ENCODE measurements around the gene EPB41. TPM values are rescaled to one million over a fixed set of nuclear protein-coding genes. Genes with fewer than 3 reads are reported as not detected.

Gene EPB41
- total RNA-seq, 3 donors from 2014 or later, result 64.3 to 66.3 (median 65.8) TPM

DNA sequence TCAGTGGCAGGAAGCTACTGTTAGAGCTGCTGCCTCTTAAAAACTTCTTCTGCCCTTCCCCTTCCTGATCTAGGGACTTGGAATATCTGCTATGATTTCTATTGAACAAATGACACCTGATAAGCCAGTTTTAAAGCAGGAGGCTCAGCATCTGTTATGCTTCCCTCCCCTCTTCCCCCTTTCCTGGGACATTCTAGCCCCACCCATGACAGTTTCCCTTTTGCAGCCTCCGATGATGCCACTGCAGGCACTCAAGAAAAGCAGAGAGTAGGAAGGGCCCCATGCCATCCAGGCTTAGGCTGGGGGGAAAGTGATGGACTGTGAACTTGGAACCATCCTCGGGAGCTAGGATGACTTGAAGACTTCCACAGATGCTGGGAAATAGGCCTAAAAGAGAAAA is 15.1 kb upstream of the EPB41 start:
- Mint-ChIP-seq H3K4me3 (no peak overlapping the region), H3K27me3 (ENCODE audit: low read depth) (no peaks in the 10 kb centered on the region), H3K36me3 (ENCODE audit: insufficient read depth) (peaks cover 6% of the 10 kb centered on the region), H3K9me3 (no peaks in the 10 kb centered on the region), H3K4me1 (ENCODE audit: low read depth) (peaks cover 31% of the 10 kb centered on the region)
- ATAC-seq (no peak), DNase-seq (no peak)

DNA sequence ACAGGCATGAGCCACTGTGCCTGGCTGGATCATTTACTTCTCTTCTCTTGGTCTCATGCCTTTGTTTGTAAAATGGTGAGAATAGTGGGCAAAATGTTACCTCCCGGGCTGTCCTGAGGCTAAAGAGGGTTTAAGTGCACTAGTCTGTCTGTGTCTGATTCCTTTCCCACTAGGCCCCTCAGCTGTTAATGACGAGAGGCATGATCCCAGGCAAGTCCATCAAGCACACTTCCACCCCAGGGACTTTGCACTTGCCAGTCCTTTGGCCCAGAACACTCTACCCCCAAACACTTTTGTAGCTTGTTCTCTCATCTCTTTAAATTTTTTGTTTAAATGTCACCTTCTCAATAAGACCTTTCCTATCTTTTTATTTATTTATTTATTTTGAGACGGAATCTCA is 13.8 kb upstream of the EPB41 start:
- peaks cover 6% of the 10 kb centered on the region for H3K36me3 Mint-ChIP-seq (ENCODE audit: insufficient read depth)
- H3K27me3 Mint-ChIP-seq (ENCODE audit: low read depth), result no peaks in the 10 kb centered on the region
- no peaks in the 10 kb centered on the region for H3K9me3 Mint-ChIP-seq
- no peak overlapping the region for H3K4me3 Mint-ChIP-seq
- no peak for DNase-seq
- no peak for ATAC-seq
- peaks cover 31% of the 10 kb centered on the region for H3K4me1 Mint-ChIP-seq (ENCODE audit: low read depth)

DNA sequence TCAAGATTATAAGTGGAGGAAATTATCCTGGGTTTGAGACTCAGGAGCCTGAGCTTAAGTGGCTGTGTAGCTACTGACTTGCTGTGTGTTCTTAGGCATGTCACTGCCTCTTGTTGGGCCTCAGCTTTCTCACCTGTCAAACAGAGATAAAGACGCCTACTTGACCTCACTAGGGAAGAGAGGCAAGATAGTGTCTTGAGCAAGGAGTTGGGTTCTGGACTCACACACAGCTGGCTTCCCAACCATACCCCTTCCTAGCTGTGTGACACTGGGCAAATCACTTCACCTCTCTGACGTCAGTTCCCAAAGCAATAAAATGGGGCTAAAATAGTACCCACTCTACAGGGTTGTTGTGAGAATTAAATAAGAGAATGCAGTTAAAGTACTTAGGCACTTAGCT is 11.6 kb upstream of the EPB41 start:
- ATAC-seq (no peak), DNase-seq (no peak)
- H3K9me3 Mint-ChIP-seq, result no peaks in the 10 kb centered on the region
- peaks cover 3% of the 10 kb centered on the region for H3K36me3 Mint-ChIP-seq (ENCODE audit: insufficient read depth)
- H3K4me1 Mint-ChIP-seq (ENCODE audit: low read depth), result peaks cover 18% of the 10 kb centered on the region
- H3K4me3 Mint-ChIP-seq, result no peak overlapping the region
- H3K27me3 Mint-ChIP-seq (ENCODE audit: low read depth), result no peaks in the 10 kb centered on the region

DNA sequence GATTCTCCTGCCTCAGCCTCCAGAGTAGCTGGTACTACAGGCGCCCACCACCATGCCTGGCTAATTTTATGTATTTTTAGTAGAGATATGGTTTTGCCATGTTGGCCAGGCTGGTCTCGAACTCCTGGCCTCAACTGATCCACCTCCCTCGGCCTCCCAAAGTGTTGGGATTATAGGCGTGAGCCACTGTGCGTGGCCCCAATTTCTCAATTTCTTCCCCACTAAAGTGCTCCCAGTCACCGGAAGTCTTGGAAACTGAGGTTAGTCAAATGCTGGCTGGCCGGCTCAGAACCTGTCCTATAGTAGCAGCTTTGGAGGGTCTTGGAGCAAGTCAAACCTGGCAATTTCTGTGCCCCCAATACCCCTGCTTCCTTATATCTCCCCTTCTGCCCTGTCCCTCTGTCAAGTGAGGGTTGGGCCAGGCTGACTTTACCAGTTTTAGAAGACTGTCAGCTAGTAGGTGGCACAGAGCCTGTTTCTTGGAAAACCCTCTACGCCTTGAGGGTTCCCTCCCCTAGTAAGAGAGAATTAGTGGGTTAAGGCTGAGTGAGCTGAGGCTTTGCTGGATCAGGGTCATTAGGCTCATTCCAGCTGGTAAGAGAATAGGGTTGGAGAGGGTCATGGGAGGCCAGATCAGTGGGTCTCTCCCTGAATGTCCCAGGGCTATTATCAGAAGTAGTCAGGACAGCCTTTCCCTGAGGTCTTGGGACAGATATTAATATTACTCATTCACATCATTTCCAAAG is 8.3 kb upstream of the EPB41 start:
- no peak for ATAC-seq
- DNase-seq, result no peak
- Mint-ChIP-seq H3K4me3 (no peak overlapping the region), H3K4me1 (ENCODE audit: low read depth) (peaks cover 2% of the 10 kb centered on the region), H3K27me3 (ENCODE audit: low read depth) (no peaks in the 10 kb centered on the region), H3K36me3 (ENCODE audit: insufficient read depth) (peaks cover 3% of the 10 kb centered on the region), H3K9me3 (no peaks in the 10 kb centered on the region)

DNA sequence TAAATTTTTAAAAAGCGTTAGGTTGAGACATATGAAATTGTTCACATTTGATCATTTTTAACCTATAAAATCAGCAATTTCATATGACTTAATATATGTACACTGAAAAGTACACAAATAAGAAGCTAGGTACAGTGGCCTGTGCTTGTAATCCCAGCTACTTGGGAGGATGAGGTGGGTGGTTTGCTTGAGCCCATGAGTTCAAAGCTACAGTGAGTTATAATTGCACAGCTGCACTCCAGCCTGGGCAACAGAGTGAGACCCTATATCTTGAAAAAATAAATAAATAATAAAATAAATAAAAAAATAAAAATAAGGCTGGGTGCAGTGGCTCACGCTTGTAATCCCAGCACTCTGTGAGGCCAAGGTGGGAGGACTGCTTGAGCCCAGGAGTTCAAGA is 5.2 kb upstream of the EPB41 start:
- ATAC-seq, result no peak

DNA sequence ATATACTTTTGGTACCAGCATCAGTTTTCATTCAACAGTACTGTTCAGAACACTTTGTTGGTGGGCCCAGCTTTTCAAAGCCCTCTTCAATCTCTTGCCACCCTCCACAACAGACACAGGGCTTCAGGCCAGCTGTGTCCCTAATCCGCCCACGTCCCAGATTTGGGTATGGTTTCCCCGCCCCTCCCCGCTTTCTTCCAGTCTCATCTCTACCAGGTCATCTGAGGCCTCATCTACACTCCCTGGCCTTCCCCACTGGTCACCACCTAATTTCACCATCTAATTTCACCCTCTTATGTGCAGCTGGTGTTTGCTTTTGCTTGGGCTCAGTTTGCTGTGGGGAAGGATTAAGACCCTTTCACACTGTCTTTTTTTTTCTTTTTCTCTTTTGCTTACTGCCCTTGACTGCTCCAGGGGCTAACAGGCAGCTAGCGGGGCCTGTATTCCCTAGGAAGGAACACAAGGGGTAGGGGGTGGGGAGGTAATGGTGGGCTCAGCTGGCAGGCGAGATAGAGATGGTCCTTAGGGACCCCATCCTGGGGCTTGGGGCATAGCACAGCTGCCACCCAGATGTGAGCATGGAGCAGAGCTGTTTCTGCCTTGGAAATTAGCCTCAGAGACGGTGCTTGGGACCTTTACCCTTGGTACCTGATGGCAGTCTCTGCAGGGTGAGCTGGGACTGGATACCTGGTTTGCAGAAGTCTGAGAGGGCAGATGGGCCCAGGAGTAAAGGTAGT is 3.8 kb upstream of the EPB41 start:
- no peaks in the 10 kb centered on the region for H3K9me3 Mint-ChIP-seq
- H3K4me3 Mint-ChIP-seq, result no peak overlapping the region
- ATAC-seq (no peak), DNase-seq (no peak)
- peaks cover 3% of the 10 kb centered on the region for H3K36me3 Mint-ChIP-seq (ENCODE audit: insufficient read depth)
- H3K4me1 Mint-ChIP-seq (ENCODE audit: low read depth), result peaks cover 13% of the 10 kb centered on the region
- no peaks in the 10 kb centered on the region for H3K27me3 Mint-ChIP-seq (ENCODE audit: low read depth)

More for the DNA sequence above, 5.2 kb upstream of the EPB41 start:
- H3K27me3 Mint-ChIP-seq (ENCODE audit: low read depth), result no peaks in the 10 kb centered on the region
- H3K4me1 Mint-ChIP-seq (ENCODE audit: low read depth), result peaks cover 8% of the 10 kb centered on the region
- H3K36me3 Mint-ChIP-seq (ENCODE audit: insufficient read depth), result peaks cover 3% of the 10 kb centered on the region
- no peaks in the 10 kb centered on the region for H3K9me3 Mint-ChIP-seq
- no peak overlapping the region for H3K4me3 Mint-ChIP-seq
- DNase-seq, result no peak

DNA sequence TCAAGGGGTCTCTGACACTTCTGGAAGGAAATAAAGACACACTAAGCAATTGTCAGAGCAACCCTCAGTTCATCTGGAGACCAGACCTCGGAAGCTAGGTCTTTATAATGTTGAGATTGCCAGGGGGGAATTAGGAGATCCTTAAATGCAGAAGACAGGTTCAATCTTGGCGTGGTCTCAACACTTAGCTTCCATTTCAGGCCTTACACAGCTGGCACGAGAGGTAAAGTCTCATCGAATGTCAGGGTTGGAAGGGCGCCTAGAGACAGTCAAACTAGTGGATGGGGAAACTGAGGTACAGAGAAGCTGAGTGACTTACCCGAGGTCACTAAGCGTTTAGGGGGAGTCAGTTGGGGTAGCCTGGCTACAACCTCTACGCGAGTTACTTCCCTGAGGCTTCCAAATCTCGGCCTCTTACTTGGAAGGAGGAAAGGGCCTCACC is 562 bp upstream of the EPB41 start:
- H3K4me1 Mint-ChIP-seq (ENCODE audit: low read depth), result peaks cover 45% of the 10 kb centered on the region
- no peak for ATAC-seq
- H3K4me3 Mint-ChIP-seq, result peak overlapping the region; percentile 78
- H3K36me3 Mint-ChIP-seq (ENCODE audit: insufficient read depth), result peaks cover 7% of the 10 kb centered on the region
- H3K27me3 Mint-ChIP-seq (ENCODE audit: low read depth), result no peaks in the 10 kb centered on the region
- H3K9me3 Mint-ChIP-seq, result no peaks in the 10 kb centered on the region
- no peak for DNase-seq

DNA sequence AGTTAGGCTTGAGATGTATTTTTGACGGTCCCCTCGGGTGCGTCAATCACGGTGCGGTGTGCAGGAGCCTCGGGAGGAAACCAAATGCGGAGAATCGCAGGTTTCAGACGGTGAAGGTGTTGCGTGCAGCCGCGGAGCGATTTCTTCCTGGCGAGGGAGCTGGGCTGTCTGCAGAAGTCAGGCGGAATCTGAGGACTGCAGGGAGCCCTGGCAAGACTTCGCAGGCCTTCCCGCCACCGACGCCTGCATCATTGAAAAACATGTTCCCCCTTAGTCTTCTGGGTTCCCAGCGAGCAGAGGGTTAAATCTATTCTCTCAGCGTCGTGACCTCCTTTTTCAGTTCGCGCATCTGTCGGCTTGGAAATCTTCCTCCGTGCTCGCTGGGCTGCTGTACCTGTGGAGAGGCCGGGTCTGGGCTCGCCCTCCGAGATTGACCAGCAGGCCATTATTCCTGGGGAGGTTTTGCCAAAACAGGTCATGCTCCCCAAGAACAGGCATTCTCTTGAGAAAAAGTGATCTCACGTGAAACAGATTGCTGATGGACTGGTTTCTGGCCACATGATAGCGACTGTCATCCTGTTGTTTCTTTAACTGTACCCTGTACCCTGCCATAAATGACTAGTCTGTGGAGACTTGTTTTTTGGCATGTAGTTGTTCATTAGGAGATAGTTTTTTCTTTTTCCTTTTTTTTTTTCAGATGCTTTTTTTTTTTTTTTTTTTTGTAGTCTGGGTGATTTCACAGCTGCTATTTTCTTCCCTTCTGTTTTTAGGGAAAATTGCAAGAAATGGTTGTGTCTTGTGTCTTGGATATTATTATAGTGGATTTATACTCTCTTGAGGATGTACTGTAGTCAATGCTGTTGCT is 894 bp downstream of the EPB41 start:
- Mint-ChIP-seq H3K9me3 (no peaks in the 10 kb centered on the region), H3K27me3 (ENCODE audit: low read depth) (no peaks in the 10 kb centered on the region), H3K36me3 (ENCODE audit: insufficient read depth) (peaks cover 9% of the 10 kb centered on the region), H3K4me3 (peak overlapping the region; percentile 94), H3K4me1 (ENCODE audit: low read depth) (peaks cover 58% of the 10 kb centered on the region)
- peak; percentile 35 to 43 for ATAC-seq
- peak; percentile 32 for DNase-seq

DNA sequence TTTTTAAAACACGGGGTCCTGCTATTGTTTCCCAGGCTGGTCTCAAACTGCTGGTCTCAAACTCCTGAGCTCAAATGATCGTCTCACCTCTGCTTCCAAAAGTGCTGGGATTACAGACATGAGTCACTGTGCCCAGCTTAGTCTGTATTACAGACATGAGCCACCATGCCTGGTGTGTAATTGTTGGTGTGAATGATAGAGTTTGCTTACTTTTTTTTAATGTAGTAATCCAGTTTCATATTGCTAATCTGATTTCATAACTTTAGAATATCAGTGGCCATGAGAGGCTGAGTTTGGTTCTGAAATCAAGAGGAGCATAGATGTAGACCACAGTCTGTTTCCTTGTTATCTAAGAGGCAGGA is 3.4 kb downstream of the EPB41 start:
- DNase-seq, result no peak
- Mint-ChIP-seq H3K4me1 (ENCODE audit: low read depth) (peaks cover 70% of the 10 kb centered on the region), H3K36me3 (ENCODE audit: insufficient read depth) (peaks cover 9% of the 10 kb centered on the region), H3K9me3 (no peaks in the 10 kb centered on the region), H3K4me3 (peak overlapping the region; percentile 94), H3K27me3 (ENCODE audit: low read depth) (no peaks in the 10 kb centered on the region)
- peak; percentile 32 to 45 for ATAC-seq

DNA sequence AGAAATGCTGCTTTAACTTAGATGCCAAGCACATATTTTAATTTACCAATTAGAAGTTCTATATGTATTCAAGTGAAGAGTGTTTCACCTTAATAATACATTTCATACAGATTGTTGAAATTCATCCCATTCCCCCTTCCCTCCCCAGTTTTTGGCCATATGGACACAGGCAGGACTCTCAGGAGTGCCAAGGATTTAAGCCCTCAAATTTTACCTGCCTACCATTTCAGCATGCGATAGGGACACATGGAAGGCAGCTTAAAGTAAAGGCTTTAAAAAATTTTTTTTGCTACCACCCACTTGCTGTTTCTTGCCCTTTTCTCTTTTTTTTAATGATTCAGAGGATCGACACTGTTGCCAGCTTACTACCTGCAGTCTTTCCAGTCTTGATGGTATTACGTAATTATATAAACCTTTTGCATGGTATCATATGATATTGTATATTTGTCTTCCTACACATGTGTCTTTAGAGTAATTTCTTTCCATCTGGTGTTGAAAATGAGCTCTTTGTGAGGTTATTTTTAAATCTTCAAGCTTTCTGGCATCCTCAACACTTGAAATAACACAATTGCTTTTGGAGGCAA is 7.0 kb downstream of the EPB41 start:
- H3K9me3 Mint-ChIP-seq, result no peaks in the 10 kb centered on the region
- DNase-seq (no peak), ATAC-seq (no peak)
- H3K36me3 Mint-ChIP-seq (ENCODE audit: insufficient read depth), result peaks cover 15% of the 10 kb centered on the region
- no peak overlapping the region for H3K4me3 Mint-ChIP-seq
- H3K4me1 Mint-ChIP-seq (ENCODE audit: low read depth), result peaks cover 72% of the 10 kb centered on the region
- H3K27me3 Mint-ChIP-seq (ENCODE audit: low read depth), result no peaks in the 10 kb centered on the region

DNA sequence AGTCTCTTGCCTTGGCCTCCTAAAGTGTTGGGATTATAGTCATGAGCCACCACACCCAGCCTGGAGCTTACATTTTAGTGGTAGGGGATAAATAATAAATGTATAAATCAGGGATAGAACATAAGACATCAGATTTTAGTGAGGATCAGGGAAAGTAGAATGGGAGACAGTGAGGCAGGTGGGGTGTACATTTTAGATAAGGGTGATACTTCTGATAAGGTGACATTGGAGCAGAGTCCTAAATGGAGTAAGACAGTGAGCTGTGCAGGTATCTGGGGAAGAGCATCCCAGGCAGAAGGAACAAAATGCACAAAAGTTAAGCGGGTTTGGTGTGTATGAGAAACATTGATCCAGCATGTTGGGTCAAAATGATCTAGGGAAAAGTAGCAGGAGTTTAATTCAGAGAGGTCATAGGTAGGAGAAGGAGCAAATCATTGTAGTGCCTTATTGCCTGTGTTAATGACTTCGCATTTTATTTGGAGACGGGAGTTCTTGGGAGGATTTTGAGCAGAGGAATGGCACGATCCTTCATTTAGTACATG is 11.1 kb downstream of the EPB41 start:
- ATAC-seq, result no peak
- peak overlapping the region; percentile 9 for H3K4me3 Mint-ChIP-seq
- H3K27me3 Mint-ChIP-seq (ENCODE audit: low read depth), result no peaks in the 10 kb centered on the region
- no peak for DNase-seq
- H3K36me3 Mint-ChIP-seq (ENCODE audit: insufficient read depth), result peaks cover 6% of the 10 kb centered on the region
- peaks cover 66% of the 10 kb centered on the region for H3K4me1 Mint-ChIP-seq (ENCODE audit: low read depth)
- H3K9me3 Mint-ChIP-seq, result no peaks in the 10 kb centered on the region

DNA sequence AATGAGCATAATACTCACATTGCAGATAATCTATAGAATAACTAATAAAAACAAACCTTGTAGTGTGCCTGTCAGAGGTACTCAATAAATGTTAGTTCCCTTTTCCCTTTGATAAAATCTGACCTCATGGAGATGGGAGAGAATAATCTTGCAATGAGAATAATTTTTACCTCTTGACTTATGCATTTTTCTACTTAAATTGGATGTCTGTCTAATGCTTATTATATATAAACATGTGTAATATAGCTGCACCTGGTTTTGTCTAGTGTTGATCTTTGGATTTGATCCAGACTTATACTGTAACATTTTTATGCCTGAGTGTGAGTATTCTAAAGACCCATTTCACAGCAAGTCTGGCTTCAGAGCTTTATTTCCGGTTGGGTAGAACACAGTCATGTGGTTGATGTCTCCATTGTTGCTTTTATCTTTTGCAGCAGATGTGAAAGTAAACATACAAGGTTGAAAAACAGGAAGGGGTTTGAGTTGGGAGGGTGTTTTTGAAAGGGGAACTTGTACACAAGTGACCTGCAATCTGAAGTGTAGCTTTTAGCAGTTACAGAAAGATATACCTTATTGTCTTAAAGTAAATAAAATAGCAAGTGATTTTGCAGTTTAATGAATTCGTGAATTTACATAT is 12.4 kb downstream of the EPB41 start:
- no peak for DNase-seq
- Mint-ChIP-seq H3K27me3 (ENCODE audit: low read depth) (no peaks in the 10 kb centered on the region), H3K36me3 (ENCODE audit: insufficient read depth) (peaks cover 7% of the 10 kb centered on the region), H3K4me1 (ENCODE audit: low read depth) (peaks cover 67% of the 10 kb centered on the region), H3K4me3 (peak overlapping the region; percentile 59), H3K9me3 (no peaks in the 10 kb centered on the region)
- ATAC-seq, result peak; percentile 87 to 88

DNA sequence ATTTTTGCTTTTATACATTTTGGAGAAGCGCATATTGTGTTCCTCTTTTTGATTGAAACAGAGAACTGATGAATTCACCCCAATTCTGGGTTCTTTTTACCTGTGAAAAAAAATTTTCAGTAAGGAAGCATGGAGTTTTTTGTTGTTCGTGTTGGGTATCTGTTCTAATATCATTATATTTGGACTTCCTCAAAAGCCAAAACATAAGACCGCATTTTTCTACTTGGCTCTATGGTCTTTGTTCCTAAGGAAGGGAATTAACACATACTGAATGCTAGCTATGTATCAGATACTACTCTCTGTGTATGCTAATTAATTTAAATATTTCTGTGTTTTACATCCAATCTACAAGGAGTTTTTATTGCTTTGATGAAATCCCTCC is 12.9 kb downstream of the EPB41 start:
- ATAC-seq (no peak), DNase-seq (no peak)
- Mint-ChIP-seq H3K4me1 (ENCODE audit: low read depth) (peaks cover 71% of the 10 kb centered on the region), H3K4me3 (peak overlapping the region; percentile 59), H3K36me3 (ENCODE audit: insufficient read depth) (peaks cover 7% of the 10 kb centered on the region), H3K9me3 (no peaks in the 10 kb centered on the region), H3K27me3 (ENCODE audit: low read depth) (no peaks in the 10 kb centered on the region)

All from activated T-cell treated with anti-CD3 and anti-CD28 coated beads, Interleukin-2, amount 50 U/mL, for 4 hours (primary cell).